Measurements from ENCODE around the gene ELAVL1.
"Not testable (repeated sequence)": the region's sequence is repeated elsewhere in the genome, so short reads cannot be mapped to it uniquely, and the experiment has no call there.

Gene ELAVL1

GRCh38 chr19:8036434-8037099 is 31.1 kb upstream of the ELAVL1 start:
- H3K36me3 ChIP-seq (ENCODE audit: control insufficient read depth, insufficient read depth, low read length, severe bottlenecking) = no peaks in the 10 kb centered on the region
- H3K4me1 ChIP-seq (ENCODE audit: control insufficient read depth, insufficient read depth, low read length) = no peaks in the 10 kb centered on the region
- peaks cover 22% of the 10 kb centered on the region for H3K27me3 ChIP-seq (replicated peaks; ENCODE audit: control insufficient read depth, insufficient read depth, low read length)
- no peaks in the 10 kb centered on the region for H3K9me3 ChIP-seq (ENCODE audit: control insufficient read depth, low read length)
- H3K9ac ChIP-seq (ENCODE audit: low read length) = no peak overlapping the region
- H3K4me3 ChIP-seq (ENCODE audit: low read length) = no peak overlapping the region
- DNase-seq (ENCODE audit: low read depth) = no peak

DNA sequence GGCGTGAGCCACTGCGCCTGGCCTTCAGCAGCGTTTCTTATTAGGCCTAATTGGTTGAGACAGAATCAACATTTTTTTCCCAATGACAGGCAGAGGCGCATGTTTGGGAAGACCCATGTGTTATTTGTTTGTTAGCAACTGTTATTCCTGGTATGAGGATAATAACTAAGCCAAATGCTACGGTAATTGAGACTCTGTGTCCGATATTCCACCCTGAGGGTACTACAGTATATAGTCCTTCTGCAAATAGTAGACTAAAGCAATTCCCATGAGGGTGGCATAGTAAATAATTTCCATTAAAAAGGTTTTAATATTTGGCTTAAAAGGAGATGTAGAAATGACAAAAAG is 28.7 kb upstream of the ELAVL1 start:
- H3K27me3 ChIP-seq (replicated peaks; ENCODE audit: control insufficient read depth, insufficient read depth, low read length) = peaks cover 21% of the 10 kb centered on the region
- H3K4me1 ChIP-seq (ENCODE audit: control insufficient read depth, insufficient read depth, low read length) = peaks cover 9% of the 10 kb centered on the region
- H3K36me3 ChIP-seq (ENCODE audit: control insufficient read depth, insufficient read depth, low read length, severe bottlenecking) = no peaks in the 10 kb centered on the region
- H3K4me3 ChIP-seq (ENCODE audit: low read length) = no peak overlapping the region
- no peaks in the 10 kb centered on the region for H3K9me3 ChIP-seq (ENCODE audit: control insufficient read depth, low read length)
- no peak for DNase-seq (ENCODE audit: low read depth)
- H3K9ac ChIP-seq (ENCODE audit: low read length) = no peak overlapping the region

- not testable (repeated sequence) for DNase-seq (ENCODE audit: low read depth); H3K9ac ChIP-seq (ENCODE audit: low read length); H3K4me3 ChIP-seq (ENCODE audit: low read length); H3K36me3 ChIP-seq (ENCODE audit: control insufficient read depth, insufficient read depth, low read length, severe bottlenecking); H3K9me3 ChIP-seq (ENCODE audit: control insufficient read depth, low read length)
- Histone ChIP-seq H3K27me3 (replicated peaks; ENCODE audit: control insufficient read depth, insufficient read depth, low read length) (peaks cover 17% of the 10 kb centered on the region), H3K4me1 (ENCODE audit: control insufficient read depth, insufficient read depth, low read length) (peaks cover 15% of the 10 kb centered on the region)
Measured at GRCh38 chr19:8033287-8034177, 28.1 kb upstream of the ELAVL1 start.

GRCh38 chr19:8030960-8031359 is 25.5 kb upstream of the ELAVL1 start:
- Histone ChIP-seq H3K4me3 (ENCODE audit: low read length) (no peak overlapping the region), H3K4me1 (ENCODE audit: control insufficient read depth, insufficient read depth, low read length) (peaks cover 20% of the 10 kb centered on the region), H3K9me3 (ENCODE audit: control insufficient read depth, low read length) (no peaks in the 10 kb centered on the region), H3K36me3 (ENCODE audit: control insufficient read depth, insufficient read depth, low read length, severe bottlenecking) (no peaks in the 10 kb centered on the region), H3K27me3 (replicated peaks; ENCODE audit: control insufficient read depth, insufficient read depth, low read length) (no peaks in the 10 kb centered on the region), H3K9ac (ENCODE audit: low read length) (no peak overlapping the region)
- no peak for DNase-seq (ENCODE audit: low read depth)

DNA sequence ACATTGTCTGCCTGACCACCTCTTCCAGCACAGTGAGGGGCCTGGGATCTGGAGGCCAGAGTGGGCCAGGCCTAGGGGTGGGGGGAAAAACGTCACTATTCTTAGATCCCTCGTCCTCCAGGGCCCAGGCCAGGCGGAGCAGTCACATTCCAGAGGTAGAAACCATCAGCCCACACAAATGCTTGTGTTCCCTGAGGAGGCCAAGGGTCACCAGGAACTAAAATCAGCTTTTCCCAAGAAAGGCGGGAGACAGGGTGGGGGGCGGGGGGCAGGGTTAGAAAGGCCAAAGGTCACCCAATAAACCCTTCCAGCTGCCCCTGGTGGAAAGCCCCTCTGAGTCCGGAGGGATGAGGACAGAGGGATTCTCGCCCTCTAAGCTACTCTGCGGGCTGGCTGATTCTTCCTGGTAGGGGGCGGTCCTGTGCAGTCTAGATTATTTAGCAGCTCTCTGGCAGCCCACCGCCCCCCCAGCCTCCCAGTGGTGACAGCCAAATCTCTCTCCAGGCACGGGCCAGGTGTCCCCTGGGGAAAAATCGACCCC is 23.6 kb upstream of the ELAVL1 start:
- DNase-seq (ENCODE audit: low read depth) = peak; percentile 28

GRCh38 chr19:8025316-8025715 is 19.9 kb upstream of the ELAVL1 start:
- DNase-seq (ENCODE audit: low read depth) = no peak
- H3K4me1 ChIP-seq (ENCODE audit: control insufficient read depth, insufficient read depth, low read length) = peaks cover 16% of the 10 kb centered on the region
- H3K4me3 ChIP-seq (ENCODE audit: low read length) = no peak overlapping the region
- no peaks in the 10 kb centered on the region for H3K27me3 ChIP-seq (replicated peaks; ENCODE audit: control insufficient read depth, insufficient read depth, low read length)
- H3K9me3 ChIP-seq (ENCODE audit: control insufficient read depth, low read length) = no peaks in the 10 kb centered on the region
- no peaks in the 10 kb centered on the region for H3K36me3 ChIP-seq (ENCODE audit: control insufficient read depth, insufficient read depth, low read length, severe bottlenecking)
- no peak overlapping the region for H3K9ac ChIP-seq (ENCODE audit: low read length)

More for the DNA sequence above, 23.6 kb upstream of the ELAVL1 start:
- Histone ChIP-seq H3K4me3 (ENCODE audit: low read length) (no peak overlapping the region), H3K9me3 (ENCODE audit: control insufficient read depth, low read length) (no peaks in the 10 kb centered on the region), H3K4me1 (ENCODE audit: control insufficient read depth, insufficient read depth, low read length) (peaks cover 20% of the 10 kb centered on the region), H3K36me3 (ENCODE audit: control insufficient read depth, insufficient read depth, low read length, severe bottlenecking) (no peaks in the 10 kb centered on the region), H3K9ac (ENCODE audit: low read length) (no peak overlapping the region), H3K27me3 (replicated peaks; ENCODE audit: control insufficient read depth, insufficient read depth, low read length) (no peaks in the 10 kb centered on the region)

DNA sequence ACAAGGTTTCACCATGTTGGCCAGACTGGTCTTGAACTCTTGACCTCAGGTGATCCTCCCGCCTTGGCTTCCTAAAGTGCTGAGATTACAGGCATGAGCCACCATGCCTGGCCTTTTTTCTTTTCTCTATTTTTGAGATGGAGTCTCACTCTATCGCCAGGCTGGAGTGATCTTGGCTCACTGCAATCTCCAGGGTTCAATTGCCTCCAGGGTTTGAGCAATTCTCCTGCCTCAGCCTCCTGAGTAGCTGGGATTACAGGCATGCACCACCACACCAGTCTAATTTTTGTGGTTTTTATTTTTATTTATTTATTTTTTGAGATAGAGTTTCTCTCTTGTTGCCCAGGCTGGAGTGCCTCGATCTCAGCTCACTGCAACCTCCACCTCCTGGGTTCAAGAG is 18.8 kb upstream of the ELAVL1 start:
- H3K4me1 ChIP-seq (ENCODE audit: control insufficient read depth, insufficient read depth, low read length) = peaks cover 12% of the 10 kb centered on the region
- H3K9ac ChIP-seq (ENCODE audit: low read length); H3K9me3 ChIP-seq (ENCODE audit: control insufficient read depth, low read length); H3K36me3 ChIP-seq (ENCODE audit: control insufficient read depth, insufficient read depth, low read length, severe bottlenecking); H3K4me3 ChIP-seq (ENCODE audit: low read length); H3K27me3 ChIP-seq (replicated peaks; ENCODE audit: control insufficient read depth, insufficient read depth, low read length); DNase-seq (ENCODE audit: low read depth): not testable (repeated sequence)

DNA sequence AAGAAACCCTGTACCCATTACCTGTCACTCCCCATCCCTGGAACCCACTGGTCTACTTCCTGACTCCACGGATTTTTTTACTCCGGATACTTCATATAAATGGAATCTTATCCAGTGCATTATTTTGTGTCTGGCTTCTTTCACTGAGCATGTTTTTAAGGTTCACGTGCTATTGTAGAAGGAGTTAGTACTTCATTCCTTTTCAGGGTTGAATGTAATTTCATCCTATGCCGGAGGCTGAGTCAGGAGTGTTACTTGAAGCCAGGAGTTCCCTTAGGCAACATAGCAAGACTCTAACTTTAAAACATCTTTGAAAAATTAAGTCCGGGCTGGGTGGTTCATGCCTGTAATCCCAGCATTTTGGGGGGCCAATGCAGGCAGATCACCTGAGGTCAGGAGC is 17.9 kb upstream of the ELAVL1 start:
- H3K36me3 ChIP-seq (ENCODE audit: control insufficient read depth, insufficient read depth, low read length, severe bottlenecking) = no peaks in the 10 kb centered on the region
- DNase-seq (ENCODE audit: low read depth) = peak; percentile 80

GRCh38 chr19:8022275-8022674 is 16.8 kb upstream of the ELAVL1 start:
- no peaks in the 10 kb centered on the region for H3K36me3 ChIP-seq (ENCODE audit: control insufficient read depth, insufficient read depth, low read length, severe bottlenecking)
- no peak overlapping the region for H3K4me3 ChIP-seq (ENCODE audit: low read length)
- no peak overlapping the region for H3K9ac ChIP-seq (ENCODE audit: low read length)
- no peak for DNase-seq (ENCODE audit: low read depth)
- H3K9me3 ChIP-seq (ENCODE audit: control insufficient read depth, low read length) = no peaks in the 10 kb centered on the region
- no peaks in the 10 kb centered on the region for H3K27me3 ChIP-seq (replicated peaks; ENCODE audit: control insufficient read depth, insufficient read depth, low read length)
- H3K4me1 ChIP-seq (ENCODE audit: control insufficient read depth, insufficient read depth, low read length) = no peaks in the 10 kb centered on the region

More for the DNA sequence above, 17.9 kb upstream of the ELAVL1 start:
- no peaks in the 10 kb centered on the region for H3K9me3 ChIP-seq (ENCODE audit: control insufficient read depth, low read length)
- H3K27me3 ChIP-seq (replicated peaks; ENCODE audit: control insufficient read depth, insufficient read depth, low read length) = no peaks in the 10 kb centered on the region
- H3K4me1 ChIP-seq (ENCODE audit: control insufficient read depth, insufficient read depth, low read length) = peaks cover 3% of the 10 kb centered on the region
- no peak overlapping the region for H3K4me3 ChIP-seq (ENCODE audit: low read length)
- no peak overlapping the region for H3K9ac ChIP-seq (ENCODE audit: low read length)

DNA sequence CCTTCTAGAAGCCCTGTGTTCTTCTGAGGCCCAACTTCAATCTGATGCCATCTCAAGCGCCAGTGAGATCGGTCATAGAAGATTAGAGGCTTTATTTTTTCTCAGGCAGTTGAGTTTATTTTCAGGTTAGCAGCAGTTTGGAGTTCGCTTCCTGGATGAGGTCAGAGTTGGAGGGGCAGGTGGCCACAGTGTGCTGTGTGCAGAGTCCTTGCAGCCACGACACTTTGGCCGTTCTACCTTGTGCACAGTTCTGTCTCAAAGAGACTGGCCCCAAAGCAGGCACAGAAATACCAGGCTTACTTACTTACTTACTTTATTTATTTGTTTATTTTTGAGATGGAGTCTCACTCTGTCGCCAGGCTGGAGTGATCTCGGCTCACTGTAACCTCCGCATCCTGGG is 15.9 kb upstream of the ELAVL1 start:
- Histone ChIP-seq H3K4me1 (ENCODE audit: control insufficient read depth, insufficient read depth, low read length) (no peaks in the 10 kb centered on the region), H3K9ac (ENCODE audit: low read length) (no peak overlapping the region), H3K36me3 (ENCODE audit: control insufficient read depth, insufficient read depth, low read length, severe bottlenecking) (no peaks in the 10 kb centered on the region), H3K27me3 (replicated peaks; ENCODE audit: control insufficient read depth, insufficient read depth, low read length) (no peaks in the 10 kb centered on the region), H3K9me3 (ENCODE audit: control insufficient read depth, low read length) (no peaks in the 10 kb centered on the region), H3K4me3 (ENCODE audit: low read length) (no peak overlapping the region)
- no peak for DNase-seq (ENCODE audit: low read depth)

- Histone ChIP-seq H3K27me3 (replicated peaks; ENCODE audit: control insufficient read depth, insufficient read depth, low read length) (no peaks in the 10 kb centered on the region), H3K9me3 (ENCODE audit: control insufficient read depth, low read length) (no peaks in the 10 kb centered on the region), H3K4me1 (ENCODE audit: control insufficient read depth, insufficient read depth, low read length) (no peaks in the 10 kb centered on the region), H3K36me3 (ENCODE audit: control insufficient read depth, insufficient read depth, low read length, severe bottlenecking) (no peaks in the 10 kb centered on the region), H3K9ac (ENCODE audit: low read length) (no peak overlapping the region), H3K4me3 (ENCODE audit: low read length) (no peak overlapping the region)
- DNase-seq (ENCODE audit: low read depth) = no peak
Measured at GRCh38 chr19:8020681-8021080, 15.2 kb upstream of the ELAVL1 start.

Measured in adipocyte (in vitro differentiated cells).